ENCODE measurements around the gene XPO6.

XPO6 gene

DNA sequence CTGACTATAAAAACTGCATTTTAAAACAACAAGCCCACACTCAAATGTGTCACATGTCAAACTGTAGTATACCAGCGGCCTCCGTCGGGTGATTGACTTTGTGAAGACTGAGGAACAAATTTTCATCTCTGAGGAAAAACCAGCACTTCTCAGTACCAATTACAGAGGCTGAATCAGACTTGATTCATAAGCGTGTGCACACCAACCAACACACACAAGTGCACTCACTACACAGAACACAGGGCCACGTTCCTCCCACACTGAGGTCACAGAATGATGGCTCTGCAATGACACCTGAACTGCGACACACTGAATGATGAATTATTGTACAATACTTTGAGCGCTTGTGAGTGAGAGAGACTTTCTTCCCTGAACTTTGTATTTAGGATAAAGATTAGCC is 29.6 kb downstream of the XPO6 start:
- no peak for DNase-seq

DNA sequence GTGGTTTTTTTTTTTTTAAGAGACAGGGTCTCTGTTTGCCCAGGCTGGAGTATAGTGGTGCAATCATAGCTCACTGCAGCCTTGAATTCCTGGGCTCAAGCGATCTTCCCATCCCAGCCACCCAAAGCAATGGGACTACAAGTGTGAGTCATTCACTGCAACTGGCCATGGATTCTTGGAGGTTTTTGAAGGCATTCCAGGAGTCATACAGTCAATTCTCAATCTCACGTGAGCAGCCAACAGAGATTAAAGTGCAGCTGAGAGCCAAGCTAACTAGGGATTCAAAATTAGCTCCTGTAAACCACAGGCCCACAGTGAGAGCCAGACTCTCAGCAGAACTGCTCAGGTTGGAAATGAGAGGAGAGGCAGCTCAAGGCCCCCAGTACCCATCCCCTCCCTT is 30.2 kb downstream of the XPO6 start:
- DNase-seq = no peak

DNA sequence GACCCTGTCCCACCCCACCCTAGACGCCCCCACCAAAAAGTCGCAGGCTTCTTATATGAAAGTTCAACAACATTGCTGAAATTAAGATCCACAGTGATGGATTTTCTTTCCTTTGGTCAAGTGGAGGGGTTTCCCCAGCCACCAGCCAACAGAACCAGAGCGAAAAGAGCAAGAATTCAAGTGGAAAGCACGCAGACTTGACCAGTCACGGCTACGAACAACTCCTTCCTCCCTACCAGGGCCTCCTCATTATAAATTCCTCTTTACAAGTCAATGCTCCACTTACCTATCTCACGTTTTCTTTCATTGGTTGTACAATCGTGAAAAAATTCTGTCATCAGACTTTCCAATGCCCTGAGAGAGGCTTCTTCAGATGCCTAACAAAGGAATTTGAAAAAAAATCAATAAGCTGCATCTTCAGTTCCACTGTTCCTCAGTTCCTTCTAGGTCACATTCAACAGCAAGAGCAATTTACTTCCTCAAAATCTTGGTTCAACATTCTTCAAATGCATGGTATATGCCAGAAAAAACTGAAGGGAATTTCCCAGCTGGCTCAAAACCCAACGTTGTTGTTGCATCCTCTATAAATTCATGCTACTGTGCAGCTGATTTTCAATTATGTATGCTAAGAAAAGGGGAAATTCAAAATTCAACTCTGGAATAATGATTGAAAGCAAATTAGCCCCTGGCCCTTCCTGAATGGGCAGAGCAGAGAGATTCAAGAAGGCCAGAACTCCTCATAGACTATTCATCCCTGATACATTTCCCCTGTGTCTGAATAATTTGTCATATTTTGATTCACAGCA is 30.9 kb downstream of the XPO6 start:
- no peak for DNase-seq

DNA sequence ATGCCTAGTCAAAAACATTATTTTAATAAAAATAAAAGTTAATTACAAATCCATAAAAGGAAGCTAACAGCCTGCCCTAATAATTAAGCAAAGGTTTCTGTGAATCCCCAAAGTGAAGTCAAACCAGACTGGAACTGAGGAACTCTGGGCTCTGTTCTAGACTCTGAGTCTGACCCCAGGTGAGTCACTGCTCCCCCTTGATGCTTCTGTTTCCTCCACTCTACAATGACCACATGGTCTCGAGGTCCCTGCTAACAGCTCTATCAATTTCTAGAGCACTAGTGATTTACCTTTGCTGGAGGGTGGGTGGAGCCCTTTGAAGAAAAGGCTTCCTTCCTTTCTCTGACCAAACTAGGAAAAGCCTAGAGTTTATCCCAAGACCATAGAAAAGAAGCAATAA is 32.4 kb downstream of the XPO6 start:
- DNase-seq = no peak

GRCh38 chr16:28175715-28176114 is 36.0 kb downstream of the XPO6 start:
- DNase-seq = no peak

DNA sequence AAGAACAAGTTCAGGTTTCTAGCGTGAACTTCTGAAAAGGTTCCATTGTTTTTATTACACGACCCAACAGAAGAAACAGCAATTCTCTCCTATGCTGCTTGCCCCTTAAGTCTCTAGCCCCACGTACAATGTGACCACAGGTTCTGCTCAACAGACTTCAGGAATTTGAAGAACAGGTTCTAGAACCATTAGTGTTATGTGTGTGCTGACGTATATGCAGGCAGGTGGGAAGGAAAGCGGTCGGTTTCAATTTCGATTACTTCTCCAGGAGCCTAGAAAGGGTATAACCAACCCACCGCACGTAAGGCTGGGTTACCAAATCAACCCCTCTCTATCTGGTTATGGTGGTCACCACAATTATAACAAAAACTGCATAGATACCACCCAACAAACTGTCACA is 39.4 kb downstream of the XPO6 start:
- no peak for DNase-seq

GRCh38 chr16:28171816-28172215 is 39.9 kb downstream of the XPO6 start:
- DNase-seq = no peak

DNA sequence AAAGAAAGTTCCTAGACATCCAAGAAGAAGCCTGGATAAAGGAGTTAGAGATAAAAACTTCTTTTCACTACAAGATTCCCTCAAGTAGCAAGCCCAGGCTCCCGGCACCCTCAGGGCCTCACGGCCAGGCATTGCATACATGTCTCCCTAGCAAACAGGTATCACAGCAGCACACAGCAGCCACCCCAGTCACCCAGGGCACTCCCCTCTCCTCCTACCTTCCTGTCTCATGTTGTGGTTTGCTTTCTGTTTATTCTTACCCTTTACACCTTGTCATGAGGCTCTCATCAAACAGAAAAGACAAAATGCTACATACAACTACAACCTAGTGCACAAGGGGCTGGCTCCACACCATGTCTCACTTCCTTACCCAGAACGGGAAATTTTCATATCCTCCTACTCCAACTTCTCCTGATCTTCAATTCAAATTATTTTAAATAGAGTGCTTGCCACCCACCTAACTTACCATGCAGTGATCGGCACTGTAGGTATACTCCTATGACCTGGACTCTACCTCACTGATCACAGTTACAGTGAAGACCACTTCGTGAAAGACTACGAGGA is 42.7 kb downstream of the XPO6 start:
- no peak for DNase-seq

DNA sequence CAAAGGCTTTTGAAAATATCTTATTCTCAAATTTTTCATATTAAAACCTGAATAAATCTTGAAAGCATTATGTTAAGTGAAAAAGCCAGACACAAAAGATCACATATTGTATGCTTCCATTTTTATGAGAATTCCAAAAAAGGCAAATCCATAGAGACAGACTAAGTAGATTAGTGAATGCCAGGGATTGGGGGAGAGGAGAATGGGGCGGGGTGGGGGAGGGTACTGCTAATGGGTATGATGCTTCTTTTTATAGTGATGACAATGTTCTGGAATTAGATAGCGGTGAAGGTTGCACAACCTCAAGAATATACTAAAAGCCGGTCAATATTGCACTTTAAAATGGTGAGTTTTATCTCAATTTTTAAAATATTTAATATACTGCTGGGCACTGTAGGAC is 44.0 kb downstream of the XPO6 start:
- DNase-seq = no peak

GRCh38 chr16:28167221-28167620 is 44.5 kb downstream of the XPO6 start:
- DNase-seq = no peak

DNA sequence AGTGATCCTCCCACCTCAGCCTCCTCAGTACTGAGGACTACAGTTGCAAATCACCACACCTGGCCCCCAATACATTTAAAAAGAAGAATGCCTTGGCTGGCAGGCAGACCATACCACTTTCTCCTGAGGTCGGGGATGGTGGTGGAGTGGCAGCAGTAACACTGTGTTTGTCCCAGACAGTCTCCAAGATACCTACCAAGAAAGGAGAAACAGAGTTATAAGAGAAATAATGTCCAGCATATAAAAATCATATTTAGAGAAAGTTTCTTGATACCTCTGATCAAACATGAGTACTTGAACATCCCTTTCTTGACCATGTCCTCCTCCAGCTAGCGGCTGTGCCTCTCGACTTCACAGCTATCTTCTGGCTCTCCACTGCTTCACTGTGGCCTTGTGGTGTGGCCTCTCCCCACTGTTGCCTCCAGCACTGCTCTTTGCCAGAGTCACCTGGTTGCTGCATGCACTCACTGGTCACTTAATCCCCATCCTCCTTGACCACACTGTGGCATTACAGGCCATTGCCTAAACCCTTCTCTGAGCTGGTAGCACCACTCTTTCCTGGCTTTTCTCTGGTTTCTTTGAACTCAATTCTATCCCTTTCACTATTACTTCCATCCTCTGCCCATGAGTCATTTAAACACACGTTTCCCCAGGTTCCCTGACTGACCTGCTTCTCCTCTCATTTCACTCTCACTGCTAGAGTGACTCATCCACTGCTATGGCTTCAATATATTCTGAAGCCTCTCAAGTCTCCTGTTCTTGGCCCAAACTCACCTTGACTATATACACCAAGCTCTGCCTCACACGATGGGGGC is 45.2 kb downstream of the XPO6 start:
- no peak for DNase-seq

GRCh38 chr16:28165598-28165997 is 46.2 kb downstream of the XPO6 start:
- no peak for DNase-seq

- no peak for DNase-seq
Observed at GRCh38 chr16:28164140-28164539, 47.6 kb downstream of the XPO6 start.

GRCh38 chr16:28163699-28164098 is 48.1 kb downstream of the XPO6 start:
- DNase-seq = no peak

DNA sequence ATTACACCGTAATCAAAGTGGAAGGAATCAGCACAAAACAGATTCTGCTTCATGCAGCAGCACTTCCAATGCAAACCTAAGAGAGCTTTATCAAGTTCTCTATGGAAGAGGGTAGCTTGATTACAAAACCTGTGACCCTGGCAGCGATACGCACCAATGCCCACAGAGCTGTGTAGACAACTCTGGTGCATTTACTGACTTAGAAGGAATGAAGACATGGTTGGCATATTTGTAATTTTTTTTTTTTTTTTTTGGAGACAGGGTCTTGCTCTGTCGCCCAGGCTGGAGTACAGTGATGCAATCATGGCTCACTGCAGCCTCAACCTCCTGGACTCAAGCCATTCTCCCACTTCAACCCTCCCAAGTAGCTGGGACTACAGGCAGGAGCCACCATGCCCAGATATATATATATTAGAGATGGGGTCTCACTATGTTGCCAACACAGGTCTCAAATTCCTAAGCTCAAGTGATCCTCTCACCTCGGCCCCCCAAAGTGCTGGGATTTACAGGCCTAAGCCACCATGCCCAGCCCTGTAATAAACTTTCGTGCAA is 49.4 kb downstream of the XPO6 start:
- DNase-seq = no peak

DNA sequence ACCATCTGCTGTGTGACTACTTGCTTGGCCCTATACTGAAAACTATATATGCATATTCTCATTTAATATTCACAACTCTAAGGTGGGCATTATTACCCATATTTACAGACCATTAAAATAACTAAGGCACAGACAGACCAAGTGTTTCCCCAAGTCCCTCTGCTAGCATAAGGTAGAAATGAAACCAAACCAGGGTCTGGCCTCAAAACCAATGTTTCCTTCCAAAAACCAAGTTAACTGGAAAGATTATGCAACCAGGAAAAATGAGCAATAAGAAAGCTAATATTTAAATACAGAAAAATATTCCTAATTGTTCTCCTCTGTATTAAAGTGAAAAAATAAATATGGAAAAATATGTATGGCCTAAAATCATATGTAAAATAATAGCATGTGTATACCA is 50.1 kb downstream of the XPO6 start:
- no peak for DNase-seq

DNA sequence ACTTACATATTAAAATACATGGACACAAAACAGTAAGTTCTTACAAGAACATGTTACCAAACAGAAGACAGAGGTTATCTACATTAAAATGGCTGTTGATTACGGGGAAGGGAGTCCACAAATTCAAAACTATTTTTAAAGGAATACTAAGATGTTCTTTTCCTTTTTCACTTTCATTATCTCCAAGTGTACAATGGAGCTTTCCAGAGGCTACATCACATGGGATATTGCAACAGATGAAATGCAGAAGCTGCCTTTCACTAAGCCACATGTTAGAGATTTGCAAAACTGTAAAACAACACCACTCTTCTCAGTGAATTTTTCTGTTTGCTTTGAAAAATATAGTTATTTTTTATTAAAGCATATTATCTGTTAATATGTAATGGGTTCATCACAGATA is 53.6 kb downstream of the XPO6 start:
- DNase-seq = no peak

GRCh38 chr16:28156056-28156680 is 55.6 kb downstream of the XPO6 start:
- DNase-seq = no peak

DNA sequence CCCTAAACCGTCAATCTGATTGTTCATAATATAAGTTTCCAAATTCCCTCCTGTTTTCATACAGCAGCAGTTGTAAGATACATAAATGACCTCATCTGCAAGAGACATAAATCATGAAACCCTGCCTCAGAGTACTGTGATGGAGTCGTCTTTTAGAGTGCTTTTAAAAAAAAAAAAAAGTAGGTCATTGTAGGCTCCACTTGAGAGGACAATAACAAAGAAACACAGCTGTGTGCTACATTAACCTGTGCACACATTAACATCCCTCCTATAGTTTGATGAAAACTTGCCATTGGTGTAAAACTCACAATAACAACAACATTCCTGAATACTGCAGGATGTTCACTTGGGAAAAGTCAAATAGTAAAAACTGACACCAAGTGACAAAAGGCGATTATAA is 56.5 kb downstream of the XPO6 start:
- no peak for DNase-seq

DNA sequence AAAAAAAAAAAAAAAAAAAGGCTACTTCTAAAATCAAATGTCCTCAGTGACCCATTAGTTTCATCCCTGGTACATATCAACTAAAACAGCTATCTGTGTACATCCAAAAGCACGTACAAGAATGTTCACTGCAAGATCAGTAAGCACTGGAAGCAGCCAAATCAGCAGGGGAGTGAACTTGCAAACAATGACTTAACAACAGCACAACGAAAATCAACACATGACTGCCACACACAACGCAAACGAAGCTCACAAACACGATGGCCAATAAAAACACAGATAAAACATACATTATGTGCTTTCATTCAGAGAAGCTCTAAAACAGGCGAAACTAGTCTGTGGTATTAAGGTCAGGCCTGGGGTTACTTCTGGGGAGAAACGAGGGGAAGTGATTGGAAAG is 60.6 kb downstream of the XPO6 start:
- no peak for DNase-seq

- DNase-seq = no peak
Observed at GRCh38 chr16:28149011-28149888, 62.5 kb downstream of the XPO6 start.

DNA sequence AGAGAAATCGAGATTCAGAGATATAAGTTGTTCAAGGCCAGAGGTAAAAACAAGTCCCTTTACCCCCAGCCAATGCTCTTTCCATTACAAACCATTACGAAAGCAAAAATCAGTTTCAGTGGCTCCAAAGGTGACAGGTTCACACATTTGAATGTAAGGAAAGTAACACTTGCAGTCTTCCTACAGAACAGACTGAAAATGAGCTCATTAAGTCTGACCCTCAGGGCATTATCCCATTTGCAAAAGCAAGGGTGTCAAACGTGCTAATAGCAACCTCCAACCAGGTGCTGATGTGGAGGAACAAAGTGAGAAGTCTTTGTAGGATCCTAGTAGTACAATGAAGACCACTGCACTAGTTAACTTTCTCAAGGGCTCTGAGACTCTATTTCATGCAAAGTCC is 65.2 kb downstream of the XPO6 start:
- DNase-seq = no peak
